Spleen (tissue), 11 donors: ENCODE measurements around the gene DCUN1D3. TPM values are rescaled to one million over a fixed set of nuclear protein-coding genes. Genes with fewer than 3 reads are reported as not detected.
"Not testable (repeated sequence)": the region's sequence is repeated elsewhere in the genome, so short reads cannot be mapped to it uniquely, and the experiment has no call there.

ENCODE experiments used
- DNase-seq: peaks from one replicate; pipeline ENCODE4 v3.0.0-alpha.2; 2020
- H3K27ac ChIP-seq, 8 donors: fragments of 200-600 bp; sonication (generic) in 7 of 8; 1 replicate in 4 of 8; 2 replicates in 4 of 8; pipeline versions ENCODE4 v1.5.0 to v1.8.0; 2016 to 2021; ENCODE audit warnings: inconsistent platforms in 4 of 8, mild to moderate bottlenecking in 4 of 8, moderate library complexity in 1 of 8
- H3K27me3 ChIP-seq, 7 donors: fragments of 200-600 bp; sonication (generic) in 6 of 7; replicated peaks in 1 of 7; 1 replicate in 4 of 7; 2 replicates in 3 of 7; pipeline versions ENCODE4 v1.5.0 to v1.8.0; 2016 to 2021; ENCODE audit warnings: inconsistent platforms in 3 of 7, mild to moderate bottlenecking in 1 of 7
- H3K36me3 ChIP-seq, 6 donors: fragments of 200-600 bp; sonication (generic) in 5 of 6; 1 replicate in 4 of 6; 2 replicates in 2 of 6; pipeline versions ENCODE4 v1.5.0 to v1.8.0; 2016 to 2021; ENCODE audit warnings: inconsistent platforms in 2 of 6
- H3K4me1 ChIP-seq, 6 donors: fragments of 200-600 bp; sonication (generic) in 5 of 6; 1 replicate in 3 of 6; 2 replicates in 3 of 6; pipeline versions ENCODE4 v1.5.0 to v1.8.0; 2016 to 2021; ENCODE audit warnings: inconsistent platforms in 3 of 6
- H3K4me3 ChIP-seq, 8 donors: fragments of 200-600 bp; sonication (generic) in 7 of 8; 1 replicate in 4 of 8; 2 replicates in 4 of 8; pipeline versions ENCODE4 v1.5.0 to v1.8.0; 2016 to 2021; ENCODE audit warnings: inconsistent platforms in 4 of 8, mild to moderate bottlenecking in 4 of 8, moderate library complexity in 2 of 8
- H3K9me3 ChIP-seq, 8 donors: fragments of 200-600 bp; sonication (generic) in 7 of 8; 1 replicate in 4 of 8; 2 replicates in 4 of 8; pipeline versions ENCODE4 v1.5.0 to v1.8.0; 2016 to 2021; ENCODE audit warnings: inconsistent platforms in 4 of 8
- POLR2A ChIP-seq, 3 donors: fragments of 450-650 bp; IDR thresholded peaks; one replicate each; pipeline ENCODE4 v1.5.1; 2017; ENCODE audit warnings: antibody characterized with exemption in 3 of 3, mild to moderate bottlenecking in 1 of 3
- POLR2AphosphoS5 ChIP-seq, 3 donors: sonication (generic); formaldehyde crosslinking; IDR thresholded peaks; one replicate each; pipeline ENCODE4 v1.5.1; 2017; ENCODE audit warnings: antibody characterized with exemption in 3 of 3
- WGBS, 5 donors: extraction: QIAGEN DNeasy Blood & Tissue Kit in 3 of 5; methylation state at CpG; one replicate each; pipeline versions ENCODE4 v1.1.5 to v1.1.7; 2013 to 2018; 5-methylcytosine and 5-hydroxymethylcytosine counted together
- intact Hi-C: fragments of 100-400 bp; cut with DNase I; formaldehyde crosslinking; loops from one replicate; pipeline ENCODE4 v1.15.0; 2023; ENCODE audit warnings: low total_unique reads
- polyA plus RNA-seq, 3 donors: library from polyadenylated mRNA; stranded (reverse); fragments of 200-250 nt; gene quantifications; one replicate each; pipeline ENCODE4 v1.2.1, GENCODE V29; 2013
- total RNA-seq, 7 donors: library from RNA; depleted of rRNA in 3 of 7; stranded (reverse); fragments of >200 nt in 3 of 7; fragmentation: NEBNext Ultra II Directional in 4 of 7; extraction: Animal tissue kit (Norgen Biotek cat#: 25700) in 4 of 7; gene quantifications; one replicate each; pipeline versions ENCODE4 v1.1.0 to v1.2.1, GENCODE V29; 2016 to 2021
- TF ChIP-seq, protein P1 (sequence below), 11 experiments: fragments of 200-600 bp in 7 of 11; fragments of 450-650 bp in 4 of 11; sonication (generic) in 4 of 11; IDR thresholded peaks in 8 of 11; conservative IDR thresholded peaks in 3 of 11; 1 replicate in 7 of 11; 2 replicates in 4 of 11; pipeline versions ENCODE4 v1.4.0 to v1.8.0; 2016 to 2021; ENCODE audit warnings: antibody characterized with exemption in 11 of 11, inconsistent platforms in 4 of 11, mild to moderate bottlenecking in 1 of 11
- donor health status: healthy with polysubstance abuse.
- donor health status: DM: no; HTN: no; CAD: no; lungs with moderate emphysema.
- donor health status: DM: no; HTN: no; CAD: no.
- donor health status: Bipolar disorder and iron deficiency.
- donor health status: healthy.
- donor health status: DM: no; HTN: no; CAD: no.
- donor health status: DM: yes; HTN: yes; CAD: no.

The DCUN1D3 gene
- total and polyA plus RNA-seq, 10 donors: 1.0 to 13.7 (median 7.8) TPM

DNA sequence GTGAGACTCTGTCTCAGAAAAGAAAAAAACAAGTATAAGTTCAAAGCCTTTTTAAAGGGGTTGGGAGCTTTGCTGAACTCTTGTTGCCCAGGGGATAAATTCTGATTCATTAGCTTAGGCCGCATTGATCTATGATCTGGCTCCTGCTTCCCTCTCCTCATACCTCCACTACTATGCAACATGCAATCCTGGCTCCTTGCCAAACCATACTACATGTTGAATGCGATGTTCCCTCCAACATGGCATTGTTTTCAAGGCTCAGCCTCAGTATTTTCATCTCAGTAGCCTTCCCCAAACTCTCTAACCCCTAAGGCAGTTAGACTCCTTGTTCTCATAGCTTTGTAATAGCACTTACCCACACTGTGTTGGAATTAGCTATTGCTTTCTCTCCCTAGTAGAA lies 87.6 kb downstream of the DCUN1D3 start:
- Histone ChIP-seq H3K4me1 (peaks cover 0 to 7% (median 4%) of the 10 kb centered on the region in 6 donors), H3K27ac (no peak overlapping the region), H3K36me3 (peaks cover 0 to 20% (median 0%) of the 10 kb centered on the region in 6 donors), H3K4me3 (no peak overlapping the region), H3K27me3 (no peaks in the 10 kb centered on the region), H3K9me3 (no peaks in the 10 kb centered on the region)
- DNase-seq: no peak
- intact Hi-C loops: no loop called here
- TF ChIP-seq POLR2AphosphoS5 (IDR thresholded peaks at IDR 0.05) (no peak), POLR2A (IDR thresholded peaks at IDR 0.05) (no peak)
- TF ChIP-seq, protein P1, sequence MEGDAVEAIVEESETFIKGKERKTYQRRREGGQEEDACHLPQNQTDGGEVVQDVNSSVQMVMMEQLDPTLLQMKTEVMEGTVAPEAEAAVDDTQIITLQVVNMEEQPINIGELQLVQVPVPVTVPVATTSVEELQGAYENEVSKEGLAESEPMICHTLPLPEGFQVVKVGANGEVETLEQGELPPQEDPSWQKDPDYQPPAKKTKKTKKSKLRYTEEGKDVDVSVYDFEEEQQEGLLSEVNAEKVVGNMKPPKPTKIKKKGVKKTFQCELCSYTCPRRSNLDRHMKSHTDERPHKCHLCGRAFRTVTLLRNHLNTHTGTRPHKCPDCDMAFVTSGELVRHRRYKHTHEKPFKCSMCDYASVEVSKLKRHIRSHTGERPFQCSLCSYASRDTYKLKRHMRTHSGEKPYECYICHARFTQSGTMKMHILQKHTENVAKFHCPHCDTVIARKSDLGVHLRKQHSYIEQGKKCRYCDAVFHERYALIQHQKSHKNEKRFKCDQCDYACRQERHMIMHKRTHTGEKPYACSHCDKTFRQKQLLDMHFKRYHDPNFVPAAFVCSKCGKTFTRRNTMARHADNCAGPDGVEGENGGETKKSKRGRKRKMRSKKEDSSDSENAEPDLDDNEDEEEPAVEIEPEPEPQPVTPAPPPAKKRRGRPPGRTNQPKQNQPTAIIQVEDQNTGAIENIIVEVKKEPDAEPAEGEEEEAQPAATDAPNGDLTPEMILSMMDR (IDR thresholded peaks at IDR 0.05 in 8 of 11, conservative IDR thresholded peaks at IDR 0.05 in 3 of 11): no peak
- WGBS, 5 donors: 78 to 90% (median 81%) methylated on average over 2 of the region's 2 CpGs

DNA sequence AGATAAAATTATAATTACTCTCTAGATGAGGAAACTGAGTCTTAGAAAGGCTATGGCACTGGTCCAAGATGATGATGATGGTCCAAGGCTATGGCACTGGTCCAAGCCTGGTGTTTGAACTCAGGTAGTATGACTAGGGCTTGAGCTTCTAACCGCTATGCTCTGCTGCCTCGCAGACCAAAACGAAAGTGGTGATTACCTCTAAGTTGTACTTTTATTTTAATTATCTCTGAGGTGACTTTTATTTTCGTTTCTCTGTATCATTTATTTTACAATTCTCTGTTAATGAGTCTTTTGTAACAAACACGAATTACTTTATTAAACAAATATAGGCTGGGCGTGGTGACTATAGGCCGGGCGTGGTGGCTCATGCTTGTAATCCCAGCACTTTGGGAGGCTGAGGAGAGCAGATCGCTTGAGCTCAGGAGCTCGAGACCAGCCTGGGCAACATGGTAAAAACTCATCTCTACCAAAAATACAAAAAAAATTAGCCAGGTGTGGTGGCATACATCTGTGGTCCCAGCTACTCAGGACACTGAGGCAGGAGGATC lies 88.2 kb downstream of the DCUN1D3 start:
- WGBS, 5 donors: 93 to 97% (median 96%) methylated on average over 10 of the region's 10 CpGs
- intact Hi-C loops: no loop called here
- peaks cover 0 to 12% (median 9%) of the 10 kb centered on the region in 6 donors for H3K4me1 ChIP-seq
- TF ChIP-seq POLR2A (IDR thresholded peaks at IDR 0.05): no peak
- no peaks in the 10 kb centered on the region for H3K9me3 ChIP-seq
- H3K4me3 ChIP-seq: no peak overlapping the region
- no peak for DNase-seq
- H3K27ac ChIP-seq: no peak overlapping the region
- no peaks in the 10 kb centered on the region for H3K27me3 ChIP-seq
- H3K36me3 ChIP-seq: peaks cover 0 to 19% (median 0%) of the 10 kb centered on the region in 6 donors

DNA sequence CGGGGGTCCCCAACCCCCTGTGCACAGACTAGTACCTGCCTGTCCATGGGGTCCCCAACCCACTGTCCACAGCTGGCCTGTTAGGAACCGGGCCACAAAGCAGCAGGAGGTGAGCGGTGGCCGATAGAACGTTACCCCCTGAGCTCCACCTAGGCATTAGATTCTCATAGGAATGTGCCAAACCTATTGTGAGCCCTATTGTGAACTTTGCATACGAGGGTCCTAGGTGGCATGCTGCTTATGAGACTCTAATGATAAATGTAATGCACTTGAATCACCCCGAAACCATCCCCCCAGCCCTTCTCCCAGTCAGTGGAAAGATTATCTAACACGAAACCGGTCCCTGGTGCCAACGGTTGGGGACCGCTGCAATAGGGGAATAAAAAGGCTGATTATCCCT lies 92.3 kb downstream of the DCUN1D3 start:
- no peaks in the 10 kb centered on the region for H3K9me3 ChIP-seq
- H3K4me1 ChIP-seq: peaks cover 0 to 34% (median 22%) of the 10 kb centered on the region in 6 donors
- DNase-seq: no peak
- TF ChIP-seq, protein P1 (IDR thresholded peaks at IDR 0.05 in 8 of 11, conservative IDR thresholded peaks at IDR 0.05 in 3 of 11): no peak
- TF ChIP-seq POLR2A (IDR thresholded peaks at IDR 0.05) (no peak), POLR2AphosphoS5 (IDR thresholded peaks at IDR 0.05) (no peak)
- intact Hi-C loops: no loop called here
- no peak overlapping the region for H3K27ac ChIP-seq
- no peak overlapping the region for H3K4me3 ChIP-seq
- 87 to 95% (median 91%) methylated on average over 11 of the region's 11 CpGs for WGBS, 5 donors
- H3K36me3 ChIP-seq: no peaks in the 10 kb centered on the region
- no peaks in the 10 kb centered on the region for H3K27me3 ChIP-seq

DNA sequence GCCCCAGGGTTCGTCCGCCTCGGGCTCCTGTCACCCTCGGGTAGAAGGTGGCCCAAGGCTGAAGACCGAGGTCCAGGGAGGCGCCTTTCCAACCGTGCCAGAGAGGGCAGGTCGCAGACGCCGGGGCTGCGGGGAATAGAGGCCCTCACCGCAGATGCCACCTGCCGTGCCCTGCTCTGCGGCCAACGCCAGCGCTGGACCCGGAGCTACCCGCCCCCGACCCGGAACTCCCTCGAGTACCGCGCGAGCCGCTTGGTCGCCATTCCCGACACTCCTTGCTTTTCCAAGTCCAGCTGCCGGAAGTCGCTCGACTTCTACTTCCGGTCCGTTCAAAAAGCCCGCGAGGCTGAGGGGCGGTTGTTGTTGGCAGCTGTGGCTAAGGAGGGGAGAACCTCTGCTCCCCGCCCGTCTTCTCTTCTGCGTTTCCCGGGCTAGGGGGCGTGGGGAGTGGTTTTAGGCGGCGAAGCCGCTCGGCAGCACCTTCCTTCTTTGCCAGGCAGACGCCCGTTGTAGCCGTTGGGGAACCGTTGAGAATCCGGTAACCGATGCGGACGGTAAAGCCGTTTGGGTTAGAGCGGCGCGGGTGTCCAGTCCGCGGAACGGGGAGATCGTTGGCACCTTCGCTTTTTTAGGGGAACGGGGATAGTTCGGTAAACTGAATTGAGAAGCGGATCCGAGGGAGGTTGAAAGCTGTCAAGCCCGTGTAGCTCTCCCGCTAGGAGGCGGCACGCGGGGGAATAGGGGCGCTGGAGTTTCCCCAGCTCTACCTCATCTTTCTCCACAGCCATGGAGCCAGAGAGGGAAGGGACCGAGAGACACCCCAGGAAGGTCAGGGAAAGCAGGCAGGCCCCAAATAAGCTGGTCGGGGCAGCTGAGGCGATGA lies 93.7 kb downstream of the DCUN1D3 start, which contains the start of the genes ERI2 and REXO5:
Gene ERI2 (minus strand): TSS at position 305 of the 883 bp plus-strand sequence. CDS start 42 bp downstream, at position 263.
Gene REXO5 (plus strand): TSS at position 360 of the 883 bp plus-strand sequence. CDS start 427 bp downstream, at position 787.
- intact Hi-C loops: no loop called here
- TF ChIP-seq POLR2AphosphoS5 (IDR thresholded peaks at IDR 0.05): peak; percentile 73 to 79 (median 78)
- TF ChIP-seq POLR2A (IDR thresholded peaks at IDR 0.05): no peak
- TF ChIP-seq, protein P1 (IDR thresholded peaks at IDR 0.05 in 8 of 11, conservative IDR thresholded peaks at IDR 0.05 in 3 of 11): peak in 3 of 11 experiments; percentile 6 to 43 (median 31)
- H3K4me3 ChIP-seq: peak within 1 kb of the TSS; percentile 54 to 87 (median 74)

DNA sequence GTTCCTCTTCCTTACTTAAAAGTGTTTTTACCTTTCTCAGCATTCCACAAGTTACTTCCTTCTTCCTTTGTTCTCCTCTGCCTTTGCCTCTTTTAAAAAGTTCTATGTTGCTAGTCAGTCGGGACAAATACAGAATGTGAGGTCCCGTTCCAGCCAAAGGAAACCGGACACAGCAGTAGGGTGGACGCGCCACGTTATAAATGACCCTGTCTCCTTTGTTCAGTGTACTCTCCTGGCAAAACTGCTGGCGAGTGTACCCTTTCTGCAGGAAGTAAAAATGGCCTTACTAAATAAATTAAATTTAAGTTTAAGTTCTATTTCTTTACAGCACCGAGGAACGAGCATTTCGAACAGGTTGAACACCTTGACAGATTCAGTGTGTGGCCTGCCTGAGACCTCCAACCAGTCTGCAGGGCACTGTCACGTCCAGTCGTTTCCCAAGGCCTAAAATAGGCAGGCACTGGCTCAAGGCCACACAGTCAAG lies 94.4 kb downstream of the DCUN1D3 start:
- 14 to 22% (median 16%) methylated on average over 12 of the region's 12 CpGs for WGBS, 5 donors
- DNase-seq, H3K27me3 ChIP-seq, H3K9me3 ChIP-seq, intact Hi-C loops: not testable (repeated sequence)
- H3K36me3 ChIP-seq: peaks cover 0 to 16% (median 0%) of the 10 kb centered on the region in 6 donors
- H3K4me3 ChIP-seq: peak overlapping the region; percentile 54 to 87 (median 74)
- H3K27ac ChIP-seq: peak overlapping the region; percentile 72 to 91 (median 88)
- peaks cover 0 to 34% (median 22%) of the 10 kb centered on the region in 6 donors for H3K4me1 ChIP-seq

More for the DNA sequence above, 93.7 kb downstream of the DCUN1D3 start, which contains the start of the genes ERI2 and REXO5:
- Histone ChIP-seq H3K27me3 (no peaks in the 10 kb centered on the region), H3K27ac (peak within 1 kb of the TSS; percentile 72 to 91 (median 88)), H3K36me3 (peaks cover 0 to 13% (median 0%) of the 10 kb centered on the region in 6 donors), H3K4me1 (peaks cover 0 to 34% (median 22%) of the 10 kb centered on the region in 6 donors), H3K9me3 (no peaks in the 10 kb centered on the region)
- 0 to 1% (median 0%) methylated on average over 43 to 74 of the region's 74 CpGs for WGBS, 5 donors
- DNase-seq: peak; percentile 91
